Right hindlimb (tissue), 1 donor: ENCODE data around the gene CBX8.

Experiments used
- DNase-seq: peaks from one replicate; pipeline ENCODE4 v3.0.0-alpha.2; 2018

Gene CBX8

DNA sequence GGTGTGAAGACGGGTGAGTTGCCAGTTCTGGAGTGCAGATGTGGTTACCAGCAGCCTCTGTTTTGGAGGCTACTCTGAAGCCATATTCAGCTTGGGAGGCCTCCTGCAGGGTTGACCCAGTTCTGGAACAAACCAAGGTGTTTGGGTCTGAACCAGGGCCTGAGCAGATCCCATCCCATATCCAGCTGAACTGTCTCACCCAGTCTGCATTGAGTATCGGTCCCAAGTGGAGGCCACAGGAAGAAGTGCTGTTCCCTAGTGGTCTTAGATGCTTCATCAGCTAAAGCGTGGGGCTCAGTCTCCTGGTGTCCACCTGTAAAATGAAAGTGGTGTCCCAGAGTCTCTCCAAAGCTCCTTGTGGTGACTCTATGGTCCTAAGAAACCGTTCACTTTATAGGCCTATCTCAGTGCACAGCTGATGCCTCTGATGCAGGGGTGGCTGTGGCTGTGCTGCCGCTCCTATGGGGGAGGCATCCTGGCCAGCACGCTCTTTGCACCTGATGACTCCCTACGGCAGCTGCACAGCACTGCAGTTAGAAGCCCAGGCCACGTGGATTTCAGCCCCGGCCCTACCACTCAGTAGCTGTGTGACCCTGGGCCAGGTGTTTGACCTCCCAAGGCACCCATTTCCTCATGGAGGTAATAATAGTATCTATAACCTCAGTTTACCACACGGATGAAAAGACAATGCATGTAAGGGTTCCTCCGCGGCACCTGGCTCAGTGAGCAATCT is 21.3 kb upstream of the CBX8 start:
- DNase-seq = no peak

DNA sequence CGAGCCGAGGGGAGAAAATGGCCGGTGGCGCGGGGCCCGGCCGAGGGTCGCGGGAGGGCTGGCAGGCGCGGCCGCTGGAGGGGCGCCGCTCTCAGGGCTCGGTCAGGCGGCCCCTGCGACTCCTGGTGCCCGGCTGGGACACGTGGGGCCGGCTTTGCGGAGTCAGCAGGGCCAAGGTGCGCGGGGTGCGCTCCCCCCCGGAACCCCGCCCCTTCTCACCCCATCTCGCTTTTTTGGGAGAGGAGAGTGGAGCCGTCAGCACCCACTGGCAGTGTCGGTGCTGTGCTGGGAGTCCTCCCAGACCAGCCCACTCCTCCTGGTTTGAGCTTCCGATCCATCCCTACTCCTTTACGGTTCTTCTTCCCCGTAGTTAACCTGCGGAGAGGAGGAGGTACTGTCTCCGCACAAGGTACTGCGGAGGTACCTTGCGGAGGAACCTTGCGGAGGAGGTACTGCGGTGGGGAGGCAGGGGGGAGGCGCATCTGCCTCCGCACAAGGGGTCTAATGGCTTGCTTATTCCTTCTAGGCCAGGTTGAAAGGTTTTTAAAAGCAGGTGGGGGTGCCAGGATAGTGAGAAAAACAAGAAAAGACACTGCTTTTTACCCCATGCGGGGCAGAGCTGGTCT is 19.1 kb upstream of the CBX8 start:
- no peak for DNase-seq

DNA sequence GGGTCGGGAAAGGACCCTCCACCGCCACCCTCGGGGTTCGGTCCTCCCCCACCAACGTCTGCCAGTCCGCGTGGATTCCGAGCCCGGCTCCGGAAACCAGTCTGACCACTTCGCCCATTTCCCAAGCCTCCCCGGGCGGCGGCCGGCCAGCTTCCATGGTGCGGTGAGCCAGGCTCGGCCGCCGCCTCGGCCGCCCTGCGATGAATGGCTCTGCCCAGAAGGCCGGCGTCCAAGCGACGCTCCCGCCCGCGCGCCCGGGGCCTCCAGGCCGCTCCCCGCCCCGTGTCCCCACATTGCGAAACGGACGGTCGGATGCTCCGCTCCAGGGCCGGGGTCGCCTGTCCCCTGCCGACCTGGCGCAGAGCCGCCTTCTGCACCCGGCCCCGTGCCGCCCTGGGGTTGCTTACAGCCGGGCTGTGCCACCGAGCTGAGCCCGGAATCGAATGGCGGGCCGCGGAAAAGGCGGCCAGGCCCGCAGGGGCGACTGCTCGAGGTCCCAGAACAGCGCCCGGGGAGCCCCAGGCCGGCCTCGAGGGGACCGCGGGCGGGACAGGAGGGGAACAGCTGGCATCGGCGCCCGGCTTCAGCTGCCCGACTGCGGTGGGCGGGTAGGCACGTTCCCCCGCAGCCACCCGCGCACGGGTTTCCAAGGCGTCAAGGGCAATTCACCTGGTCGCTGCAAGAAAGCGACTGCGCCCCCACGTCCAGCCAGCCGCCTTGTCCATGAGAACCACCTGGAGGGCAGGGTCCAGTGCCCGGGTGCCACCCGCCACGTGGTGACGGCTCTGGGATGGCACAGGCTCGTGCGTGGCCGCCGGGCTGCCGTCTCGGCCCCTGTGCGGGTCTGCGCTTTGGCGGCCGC is 18.3 kb upstream of the CBX8 start:
- peak; percentile 39 for DNase-seq

DNA sequence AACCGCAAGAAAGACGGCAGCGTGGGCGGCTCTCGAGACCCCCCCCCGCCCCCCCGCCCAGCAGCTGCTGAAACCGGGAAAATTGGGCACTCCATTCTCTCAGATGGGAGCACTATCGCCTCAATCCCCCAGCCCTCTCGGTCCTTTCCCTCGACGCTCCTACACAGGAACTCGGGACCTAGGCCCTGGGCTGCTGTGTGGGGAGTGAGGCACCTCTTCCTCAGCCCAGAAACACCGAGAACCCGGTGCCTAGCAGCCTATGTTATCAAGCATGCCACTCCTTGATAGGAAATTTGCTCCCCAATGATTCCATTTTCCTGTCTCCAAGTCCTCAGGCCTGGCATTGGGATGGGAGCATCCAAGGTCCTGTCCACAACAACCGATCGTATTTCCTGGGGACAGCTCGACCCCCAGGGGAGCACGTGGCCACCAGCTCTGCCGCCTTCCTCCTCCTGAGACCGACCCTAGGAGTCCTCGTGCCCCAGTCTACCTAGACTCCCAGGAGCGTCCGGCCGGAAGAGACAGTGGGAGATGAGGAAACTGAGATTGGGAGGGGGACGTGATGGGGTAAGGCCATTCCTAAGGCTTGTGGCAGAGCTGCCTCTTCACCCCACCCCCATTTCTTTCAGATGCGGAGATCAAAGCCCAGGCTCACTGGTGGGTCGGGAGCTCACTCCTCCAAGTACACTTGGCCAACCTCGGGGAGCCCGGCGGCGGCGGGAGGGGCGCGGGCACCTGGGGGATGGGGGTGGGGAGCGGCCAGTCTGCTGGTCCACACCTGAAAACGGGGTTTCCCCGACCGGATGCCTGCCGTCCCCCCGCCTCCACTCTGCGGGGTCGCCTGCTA is 17.5 kb upstream of the CBX8 start:
- peak; percentile 24 for DNase-seq

DNA sequence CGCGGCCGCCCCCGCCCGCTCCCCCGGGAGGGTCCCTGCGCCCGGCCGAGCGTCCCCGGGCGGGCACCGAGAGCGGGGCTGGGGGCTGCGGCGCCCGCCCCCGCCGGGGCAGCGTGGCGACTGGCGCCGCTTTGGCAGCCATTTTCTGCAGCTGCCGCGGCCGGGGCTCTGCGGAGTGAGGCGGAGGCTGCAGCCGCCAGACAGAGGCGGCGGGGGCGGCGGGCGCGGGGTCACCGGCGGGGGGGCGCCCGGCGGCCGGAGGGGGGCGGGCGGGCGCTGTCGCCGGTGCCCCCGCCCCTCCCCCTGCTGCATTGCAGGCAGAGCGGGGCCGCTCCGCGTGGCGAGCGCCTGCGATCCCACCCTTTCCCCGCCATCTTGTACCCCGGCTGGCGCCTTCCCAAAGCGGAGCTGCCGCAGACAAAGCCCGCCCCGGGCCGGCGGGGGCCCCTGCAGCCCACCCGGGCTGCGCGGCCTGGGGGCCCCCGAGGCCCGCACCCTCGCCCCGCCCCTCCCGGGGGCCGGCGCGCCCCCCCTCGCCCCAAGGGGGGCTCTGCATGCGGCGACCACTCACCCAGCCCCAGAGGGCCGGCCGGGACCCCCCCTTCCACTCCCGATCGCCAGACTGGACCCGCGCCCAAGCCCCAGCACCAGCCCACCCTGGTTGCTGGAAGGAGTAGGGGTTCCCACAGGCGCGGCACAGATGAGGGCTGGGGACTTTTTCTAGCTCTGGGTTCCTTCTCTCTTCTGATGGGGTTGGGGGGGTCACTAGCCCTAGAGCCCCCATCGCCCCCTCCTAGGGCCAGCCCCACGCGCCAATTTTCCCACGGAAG is 16.6 kb upstream of the CBX8 start:
- DNase-seq = peak; percentile 60

DNA sequence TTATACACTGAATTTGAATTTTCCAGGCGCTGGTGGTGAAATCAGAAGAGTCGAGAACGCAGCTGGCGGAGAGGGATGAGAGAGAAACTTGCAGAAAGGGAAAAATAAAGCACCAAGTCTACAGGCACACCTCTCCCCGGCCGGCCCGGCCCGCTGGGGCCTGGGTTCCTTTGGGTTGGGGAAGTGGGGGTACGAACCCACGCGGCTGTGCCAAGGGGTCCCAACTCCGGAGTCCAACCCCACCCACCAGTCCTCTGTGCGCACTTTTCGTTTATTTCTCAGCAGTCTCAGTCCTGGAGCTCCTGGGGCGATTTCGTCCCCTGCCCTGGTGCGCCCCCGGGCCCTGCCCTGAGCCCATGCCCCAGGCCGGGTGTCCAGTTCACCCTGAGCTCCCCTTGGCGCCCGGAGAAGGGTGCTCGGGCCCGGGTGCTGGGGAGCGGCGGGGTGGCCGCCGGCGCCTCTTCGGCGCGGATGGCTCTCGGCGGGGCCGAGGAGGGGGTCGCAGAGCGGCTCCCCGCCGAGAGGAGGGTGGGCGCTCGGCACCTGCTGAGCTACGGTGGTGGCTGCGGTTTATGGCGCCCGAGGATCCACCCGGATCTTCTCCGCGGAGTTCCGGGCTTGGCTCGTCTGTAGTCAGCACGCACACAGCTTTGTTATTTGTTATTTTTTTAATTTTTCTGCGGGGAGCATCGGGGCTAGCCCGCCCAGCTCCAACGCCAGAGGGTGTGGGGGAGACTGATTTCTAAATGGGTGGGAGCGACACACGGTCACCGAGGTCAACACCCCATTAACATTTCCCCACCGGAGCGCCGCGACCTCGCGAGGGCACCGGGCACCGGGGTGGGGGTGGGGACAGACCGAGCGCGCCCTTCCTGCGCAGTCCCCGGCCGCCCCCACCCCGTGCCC is 15.7 kb upstream of the CBX8 start:
- DNase-seq = no peak

DNA sequence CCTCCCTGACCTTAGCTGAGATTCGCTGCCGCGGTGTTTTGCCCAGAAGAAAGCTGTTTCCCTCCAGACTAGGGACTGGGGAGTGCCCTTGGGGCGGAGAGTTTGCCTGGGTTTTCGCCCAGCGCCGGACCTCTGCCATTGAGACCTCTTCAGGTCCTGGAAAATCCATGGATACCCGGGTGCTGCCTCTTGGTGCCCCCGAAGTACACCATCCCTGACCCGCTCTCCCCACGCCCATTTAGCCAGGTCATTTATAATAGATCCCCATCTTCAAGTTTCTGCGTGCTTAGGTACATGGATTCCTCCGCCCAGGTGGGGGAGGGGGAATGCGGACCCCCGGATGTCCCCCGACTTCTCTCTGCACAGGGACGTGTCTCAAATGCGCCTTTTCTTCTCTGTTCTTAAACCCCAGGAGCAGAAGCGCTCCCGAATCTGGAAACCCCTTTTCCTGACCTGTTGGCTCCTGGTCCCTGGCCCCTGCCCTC is 15.0 kb upstream of the CBX8 start:
- DNase-seq = peak; percentile 41

DNA sequence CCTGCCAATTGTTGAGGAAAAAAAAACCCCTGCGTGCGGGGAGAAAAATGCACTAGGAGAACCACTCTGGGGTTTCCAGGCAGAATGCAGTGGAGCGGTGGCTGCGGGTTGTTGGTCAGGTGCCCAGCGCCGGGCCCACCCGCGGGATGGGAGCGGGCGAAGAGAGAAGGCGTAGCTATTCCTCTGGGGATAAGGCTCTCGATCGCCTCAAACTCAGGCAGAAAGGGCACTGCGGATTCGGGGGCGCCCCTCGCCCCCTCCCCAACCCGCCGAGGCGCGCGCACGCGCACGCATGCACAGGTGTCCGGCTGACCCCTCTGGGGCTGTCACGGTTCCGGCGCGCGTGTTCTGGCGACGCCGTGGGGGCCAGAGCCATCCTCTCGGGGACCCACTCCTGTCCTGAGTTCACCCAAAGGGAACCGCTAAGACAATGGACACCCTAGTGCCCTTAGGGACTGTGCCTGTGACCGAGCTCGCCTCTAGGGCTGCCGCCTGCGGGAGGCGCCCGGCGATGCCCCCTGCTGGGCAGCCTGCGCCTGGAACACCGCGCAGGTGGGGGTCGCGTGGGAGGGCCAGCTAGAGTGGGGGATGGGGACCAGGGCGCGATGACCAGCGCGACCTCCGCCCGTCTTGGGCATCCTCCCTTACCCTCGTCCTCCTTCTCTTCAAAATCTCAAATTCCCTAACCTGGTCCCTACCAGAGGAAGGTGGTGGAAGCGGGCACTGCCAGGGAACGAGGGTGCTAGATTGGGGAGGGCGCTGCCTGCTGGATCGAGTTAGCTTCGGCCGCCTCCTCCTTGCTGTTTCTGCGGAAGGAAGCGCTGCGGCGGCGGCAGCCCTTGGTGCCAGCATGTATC is 14.4 kb upstream of the CBX8 start:
- DNase-seq = no peak

DNA sequence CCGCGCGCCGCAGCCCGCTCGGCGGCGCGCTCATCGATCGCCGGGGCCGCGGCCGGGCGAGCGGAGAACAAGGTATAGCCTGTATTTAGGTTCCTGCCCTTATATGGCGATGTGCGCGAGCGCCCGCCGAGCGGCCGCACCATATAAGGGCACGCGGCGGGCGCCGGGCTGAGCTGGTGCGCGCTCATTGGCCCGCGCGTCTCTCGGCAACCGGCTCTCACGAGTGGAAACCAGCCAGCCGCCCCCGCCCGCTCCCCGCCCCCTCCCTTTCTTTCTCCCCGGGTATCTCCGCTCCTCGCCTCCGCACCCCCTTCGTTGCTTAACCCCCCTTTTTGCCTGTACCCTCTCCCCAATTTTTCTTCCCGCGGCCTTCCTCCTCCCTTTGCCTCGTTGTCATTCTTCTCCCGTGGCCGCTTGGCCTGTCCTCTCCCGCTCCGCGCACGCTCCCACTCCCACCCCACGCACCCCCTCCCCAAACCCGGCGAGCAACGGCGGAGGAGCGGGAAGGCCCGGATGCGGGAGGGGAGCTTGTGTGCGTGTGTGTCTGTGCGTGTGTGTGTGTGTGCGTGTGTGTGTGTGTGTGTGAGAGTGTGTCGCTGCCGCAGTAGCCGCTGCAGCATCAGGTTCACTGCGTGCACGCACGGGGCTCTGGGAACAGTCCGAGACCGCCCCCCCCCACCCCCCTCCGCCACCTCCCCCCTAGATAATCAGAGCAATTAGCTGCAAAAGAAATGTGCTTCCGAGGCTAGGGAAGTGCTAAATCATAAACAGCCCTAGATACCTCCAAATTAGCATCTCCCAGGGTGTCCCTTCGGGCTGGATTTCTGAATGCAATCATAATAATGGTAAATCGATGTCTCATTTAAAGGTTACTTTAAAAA is 13.5 kb upstream of the CBX8 start:
- DNase-seq = peak; percentile 87

DNA sequence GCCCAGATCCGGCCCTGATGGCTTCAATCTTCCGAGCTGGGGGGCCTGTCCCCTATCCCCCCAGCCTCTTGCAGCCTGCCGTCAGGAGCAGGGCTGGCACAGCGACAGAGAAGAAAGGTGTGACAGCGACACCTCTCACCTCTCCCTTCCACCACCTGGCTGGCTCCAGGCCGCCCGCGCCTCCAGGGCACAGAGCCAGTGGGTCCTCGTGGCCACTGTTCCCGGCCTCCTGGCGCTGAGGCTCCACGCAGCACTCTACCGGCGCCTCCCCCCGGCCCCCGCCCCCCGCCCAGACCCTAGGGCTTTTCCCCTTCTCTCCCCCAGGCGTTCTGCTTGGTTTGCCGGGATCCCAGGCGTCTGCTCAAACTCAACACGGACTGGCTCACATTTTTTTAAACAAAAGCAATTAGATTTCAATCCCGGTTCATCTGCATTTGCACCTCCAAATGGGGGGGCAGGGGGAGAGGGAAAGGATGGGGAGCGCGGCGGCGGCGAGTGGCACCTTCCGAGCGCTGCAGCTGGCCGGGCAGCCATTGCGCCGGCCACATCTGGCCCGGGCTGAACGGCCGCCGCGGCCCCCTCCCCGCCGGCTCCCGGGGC is 12.8 kb upstream of the CBX8 start:
- no peak for DNase-seq

DNA sequence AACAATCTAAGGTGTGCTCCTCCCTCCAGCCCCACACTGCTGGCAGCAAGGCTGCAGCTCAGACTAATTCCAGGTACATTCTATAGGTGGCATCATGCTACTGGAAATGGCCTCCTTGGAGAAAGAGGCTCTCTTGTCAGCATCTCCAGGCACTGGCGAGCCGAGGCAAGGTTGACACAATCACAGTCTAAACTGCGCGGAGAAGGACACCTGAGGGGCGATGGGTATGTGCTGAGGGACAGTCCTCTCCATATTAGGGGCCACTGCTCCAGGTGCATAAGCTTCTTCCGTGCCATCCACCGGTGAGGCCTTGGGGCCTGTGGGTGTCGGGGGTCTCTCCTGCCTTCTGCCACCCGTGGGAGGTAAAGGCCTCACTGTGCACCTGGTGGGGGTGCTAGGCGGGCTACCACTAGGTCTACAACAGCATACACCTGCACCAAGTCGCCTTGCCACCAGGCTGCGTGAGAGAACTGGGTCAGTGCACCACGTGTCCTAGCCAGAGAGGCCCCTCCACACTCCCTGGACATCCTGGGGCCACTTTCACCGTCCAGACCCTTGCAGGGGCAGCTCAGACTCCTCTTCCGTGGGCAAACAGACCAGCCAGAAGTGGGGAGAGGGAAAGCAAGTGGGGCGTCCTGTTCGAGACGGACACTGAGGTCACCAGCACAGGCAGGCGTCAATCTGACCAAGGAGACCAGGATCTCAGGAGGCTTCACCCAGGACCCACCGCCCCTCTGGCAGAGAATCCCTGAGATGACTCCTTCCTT is 12.1 kb upstream of the CBX8 start:
- DNase-seq = peak; percentile 32

DNA sequence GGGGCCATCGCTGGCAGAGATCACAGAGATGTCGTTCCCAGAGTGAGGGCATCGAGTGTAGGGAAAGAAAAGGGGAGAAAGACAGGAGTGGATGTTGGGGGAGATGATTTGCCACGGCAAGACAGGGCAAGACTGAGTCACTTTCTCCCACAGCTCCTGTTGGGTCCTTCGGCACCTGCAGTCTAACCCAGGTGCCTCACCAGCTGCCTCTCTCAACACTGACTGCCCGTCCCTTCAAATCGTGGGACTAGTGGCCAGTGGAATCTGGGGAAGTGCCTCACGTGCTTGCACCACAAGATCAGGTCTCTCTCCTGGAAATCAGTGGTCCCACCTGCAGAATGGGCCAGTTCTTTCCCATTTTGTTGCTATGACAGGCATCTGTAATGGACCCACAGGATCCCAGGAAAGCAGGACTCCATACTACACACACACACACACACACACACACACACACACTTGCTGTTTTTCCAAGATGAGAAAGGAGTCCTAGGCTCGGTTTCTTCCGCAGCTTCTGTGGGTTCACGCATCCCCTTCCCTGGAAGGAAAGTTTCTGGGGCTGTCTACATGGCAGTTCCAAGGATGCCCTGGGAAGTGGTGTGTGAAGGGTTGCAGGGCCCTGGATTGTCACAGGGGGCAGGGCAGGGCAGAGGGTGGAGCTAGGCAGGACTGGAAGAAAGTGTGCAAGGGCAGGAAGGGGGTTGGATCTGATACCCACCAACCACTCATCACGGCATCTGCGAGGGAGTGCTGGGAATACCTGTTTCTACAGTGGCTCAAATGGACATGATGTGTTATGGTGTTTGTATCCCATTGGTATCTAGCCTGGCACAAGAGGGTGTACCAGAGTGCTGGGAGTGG is 10.2 kb upstream of the CBX8 start:
- DNase-seq = no peak

DNA sequence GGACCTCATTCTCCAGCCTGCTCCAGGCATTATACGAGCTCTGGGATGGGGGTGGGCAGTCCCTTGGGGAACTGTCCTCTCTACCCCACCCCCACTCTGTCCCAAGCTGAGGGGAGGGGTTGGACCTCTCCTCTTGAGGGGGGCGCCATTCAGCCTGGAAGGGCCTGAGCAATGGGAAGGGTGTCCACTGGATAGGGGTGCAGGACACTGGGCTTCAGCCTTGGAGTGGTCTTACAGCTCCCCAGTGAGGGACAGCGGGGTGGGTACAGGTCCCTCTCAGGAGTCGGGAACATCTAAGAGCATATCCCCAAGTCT is 9.5 kb upstream of the CBX8 start:
- DNase-seq = no peak

DNA sequence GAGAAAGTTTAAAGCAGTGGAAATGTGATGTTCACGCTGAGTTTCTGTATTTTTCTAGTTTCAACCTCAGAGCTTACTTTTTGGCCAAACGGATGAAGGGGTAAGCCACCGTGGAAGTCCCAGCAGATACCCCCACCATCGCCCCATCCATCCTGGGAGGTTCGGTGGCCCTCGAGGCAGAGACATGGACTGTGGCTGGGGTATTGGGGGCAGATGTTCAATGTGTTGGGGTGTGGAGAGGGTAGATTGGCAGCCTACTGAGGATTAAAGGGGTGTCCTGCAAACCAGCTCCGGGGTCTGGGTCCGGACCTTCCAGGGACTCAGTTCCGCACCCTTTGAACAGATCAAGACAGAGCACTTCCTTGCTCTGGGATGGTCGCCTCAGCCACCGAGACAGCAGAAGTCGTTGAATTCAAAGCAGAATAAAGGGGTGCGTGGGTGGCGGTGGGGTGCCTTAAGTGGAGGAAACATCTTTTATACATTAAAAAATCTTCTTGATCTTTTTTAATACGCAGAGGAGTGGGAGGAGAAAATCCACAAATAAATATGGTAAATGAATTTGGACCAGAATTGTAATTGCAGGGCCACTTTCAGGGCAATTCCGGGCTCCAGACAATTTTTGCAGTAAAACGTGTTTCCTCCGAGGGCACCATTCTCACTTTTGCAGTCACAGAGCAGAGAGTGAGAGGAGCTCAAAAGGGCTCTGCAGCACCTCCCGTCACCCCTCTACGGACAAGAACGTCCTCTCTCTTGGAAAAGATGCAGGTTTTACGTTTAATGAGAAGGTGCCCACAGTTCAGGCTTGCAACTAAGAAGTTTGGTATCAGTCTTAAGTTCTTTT is 8.2 kb upstream of the CBX8 start:
- no peak for DNase-seq

DNA sequence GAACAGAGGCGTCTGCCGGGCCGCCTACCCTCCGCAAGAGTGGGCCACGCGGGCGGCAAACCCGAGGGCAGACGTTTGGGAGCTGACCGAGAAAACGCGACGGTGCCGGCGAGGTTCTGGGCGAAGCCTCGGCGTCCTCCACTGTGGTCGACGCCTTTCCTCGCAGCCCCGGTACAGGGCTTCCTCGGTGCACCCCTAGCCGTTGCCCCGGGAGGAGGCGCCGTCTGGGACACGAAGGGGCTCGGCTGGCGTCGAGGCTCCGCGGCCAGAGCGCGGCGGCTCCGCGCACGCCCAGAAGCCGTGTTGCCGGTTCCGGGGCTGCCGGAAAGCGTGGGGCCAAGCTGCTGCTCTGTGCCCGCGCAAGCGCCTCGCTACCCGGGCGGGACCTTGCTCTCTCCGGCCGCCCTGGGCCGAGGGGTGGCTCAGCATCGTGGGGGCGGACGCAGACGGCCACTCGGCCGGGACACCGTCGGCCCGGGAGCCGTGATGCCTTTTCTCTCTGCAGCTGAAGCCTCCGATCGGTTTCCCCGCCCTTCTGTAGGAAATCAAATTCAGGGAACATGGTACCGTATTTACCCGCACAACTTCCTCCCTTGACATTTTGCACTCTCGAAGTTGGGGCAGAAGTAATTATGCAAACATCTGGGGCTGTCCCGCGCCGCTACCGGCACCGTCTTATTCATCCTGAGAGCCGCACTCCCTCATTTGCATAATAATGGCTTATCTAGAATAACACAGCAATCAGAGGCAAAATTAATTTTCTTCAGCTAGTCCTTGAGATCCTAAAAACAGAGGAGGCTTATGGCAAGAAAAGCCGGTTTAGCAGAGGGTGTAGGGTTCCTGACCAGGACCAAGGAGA is 7.3 kb upstream of the CBX8 start:
- DNase-seq = peak; percentile 48
